IPS-18a (cell line): ENCODE measurements around the gene SLC51A.

Experiments
- H3K27ac ChIP-seq: one replicate; pipeline ENCODE4 v1.5.1; 2013; ENCODE audit warnings: low read length
- H3K27me3 ChIP-seq: one replicate; pipeline ENCODE4 v1.6.1; 2013; ENCODE audit warnings: mild to moderate bottlenecking, low read length; ENCODE audit not compliant: control insufficient read depth, insufficient read depth
- H3K36me3 ChIP-seq: one replicate; pipeline ENCODE4 v1.6.1; 2013; ENCODE audit warnings: low read depth, low read length; ENCODE audit not compliant: control insufficient read depth
- H3K4me1 ChIP-seq: one replicate; pipeline ENCODE4 v1.6.1; 2013; ENCODE audit warnings: low read depth, low read length; ENCODE audit not compliant: control insufficient read depth
- H3K4me3 ChIP-seq: one replicate; pipeline ENCODE4 v1.5.1; 2013; ENCODE audit warnings: low read length
- H3K9ac ChIP-seq: one replicate; pipeline ENCODE4 v1.6.1; 2013; ENCODE audit warnings: mild to moderate bottlenecking, low read length, moderate library complexity
- H3K9me3 ChIP-seq: one replicate; pipeline ENCODE4 v1.6.1; 2013; ENCODE audit warnings: low read depth, low read length; ENCODE audit not compliant: control insufficient read depth

The SLC51A gene

DNA sequence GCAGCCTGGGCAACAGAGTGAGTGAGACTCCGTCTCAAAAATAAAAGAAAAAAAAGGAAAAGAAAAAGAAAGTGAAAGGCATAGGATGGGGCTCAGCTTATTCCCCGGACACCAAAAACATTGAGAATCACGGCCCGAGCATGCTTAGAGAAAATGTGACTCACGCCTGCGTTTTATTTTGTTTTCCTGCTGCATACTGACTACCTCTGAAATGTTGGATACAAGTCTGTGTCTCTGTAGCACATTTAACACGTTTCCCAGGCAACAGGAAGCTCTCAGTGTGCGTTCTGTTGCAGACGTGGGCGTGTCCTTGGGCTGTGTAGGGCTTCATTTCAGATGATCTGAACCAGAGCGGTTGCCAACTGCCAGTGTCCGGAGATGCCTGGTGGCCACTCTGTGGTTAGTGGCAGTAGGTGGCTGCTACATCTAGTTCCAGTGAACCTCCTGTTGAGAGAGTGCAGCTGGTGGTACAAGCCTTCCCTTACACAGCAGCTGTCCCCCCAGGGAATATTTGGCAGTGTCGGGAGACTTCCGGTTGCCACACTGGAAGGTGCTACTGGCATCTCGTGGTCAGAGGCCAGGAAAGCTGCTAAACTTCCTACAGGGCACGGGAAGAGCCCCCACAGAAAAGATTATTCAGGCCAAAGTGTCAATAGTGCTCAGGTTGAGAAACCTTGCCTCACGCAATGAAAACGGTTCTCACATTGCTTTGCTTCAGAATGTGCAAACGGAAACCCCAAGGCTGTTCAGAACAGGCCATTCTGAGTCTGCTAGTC is 3.0 kb downstream of the SLC51A start:
- H3K4me3 ChIP-seq, result no peak overlapping the region
- H3K27me3 ChIP-seq, result no peaks in the 10 kb centered on the region
- H3K27ac ChIP-seq, result no peak overlapping the region
- peaks cover 5% of the 10 kb centered on the region for H3K4me1 ChIP-seq
- no peak overlapping the region for H3K9ac ChIP-seq
- H3K36me3 ChIP-seq, result no peaks in the 10 kb centered on the region
- no peaks in the 10 kb centered on the region for H3K9me3 ChIP-seq

DNA sequence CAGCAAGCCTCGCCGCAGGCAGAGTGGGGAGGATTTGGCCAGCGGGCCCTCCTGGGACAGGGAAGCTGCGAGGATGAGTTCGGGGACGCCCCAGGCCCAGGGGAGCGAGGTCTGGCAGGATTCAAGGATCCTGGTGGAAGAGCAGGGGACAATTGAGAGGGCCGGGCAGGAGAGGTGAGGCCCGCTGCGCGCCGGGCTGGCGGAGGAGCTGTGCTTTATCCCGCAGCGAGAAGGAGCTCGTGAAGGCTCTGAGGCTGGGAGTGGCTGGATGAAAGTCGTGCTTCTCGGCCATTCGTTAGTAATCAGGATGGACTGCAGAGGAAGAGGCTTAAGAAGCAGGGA is 3.6 kb downstream of the SLC51A start:
- H3K36me3 ChIP-seq, result no peaks in the 10 kb centered on the region
- H3K4me1 ChIP-seq, result peaks cover 5% of the 10 kb centered on the region
- H3K4me3 ChIP-seq, result no peak overlapping the region
- H3K27ac ChIP-seq, result no peak overlapping the region
- H3K27me3 ChIP-seq, result no peaks in the 10 kb centered on the region
- H3K9me3 ChIP-seq, result no peaks in the 10 kb centered on the region
- no peak overlapping the region for H3K9ac ChIP-seq

DNA sequence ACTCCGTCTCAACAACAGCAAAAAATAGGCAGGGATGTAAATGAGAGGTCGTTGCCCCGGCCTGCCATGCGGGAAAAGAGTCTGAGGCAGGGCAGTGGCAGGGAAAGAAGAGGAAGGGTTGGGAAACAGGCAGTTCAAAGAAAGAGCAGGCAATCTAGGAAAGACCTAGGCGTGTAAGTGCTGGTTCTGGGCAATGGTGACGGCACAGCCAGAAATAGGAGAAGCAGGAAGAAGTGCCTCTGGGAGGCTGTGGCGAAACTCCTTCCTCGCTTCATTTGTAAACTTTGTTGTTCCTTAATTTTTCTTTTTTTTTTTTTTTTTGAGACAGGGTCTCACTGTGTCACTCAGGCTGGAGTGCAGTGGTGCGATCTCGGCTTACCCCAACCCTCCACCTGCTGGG is 4.3 kb downstream of the SLC51A start:
- H3K9ac ChIP-seq, result no peak overlapping the region
- no peak overlapping the region for H3K4me3 ChIP-seq
- no peaks in the 10 kb centered on the region for H3K36me3 ChIP-seq
- H3K9me3 ChIP-seq, result no peaks in the 10 kb centered on the region
- H3K27me3 ChIP-seq, result no peaks in the 10 kb centered on the region
- H3K4me1 ChIP-seq, result peaks cover 5% of the 10 kb centered on the region
- H3K27ac ChIP-seq, result no peak overlapping the region

DNA sequence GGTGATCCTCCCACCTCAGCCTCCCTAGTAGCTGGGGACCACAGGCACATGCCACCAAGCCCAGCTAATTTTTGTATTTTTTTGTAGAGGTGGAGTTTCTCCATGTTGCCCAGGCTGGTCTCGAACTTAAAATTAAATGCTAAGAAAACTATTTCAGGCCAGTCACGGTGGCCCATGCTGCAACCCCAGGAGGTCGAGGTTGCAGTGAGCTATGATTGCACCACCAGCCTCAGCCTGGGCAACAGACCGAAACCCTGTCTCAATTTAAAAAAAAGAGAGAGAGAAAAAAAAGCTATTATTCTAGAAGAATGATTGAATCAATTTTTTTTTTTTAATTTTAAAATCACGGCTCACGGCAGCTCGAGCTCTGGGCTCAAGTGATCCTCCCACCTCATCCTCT is 4.7 kb downstream of the SLC51A start:
- Histone ChIP-seq H3K9me3 (no peaks in the 10 kb centered on the region), H3K9ac (no peak overlapping the region), H3K27ac (no peak overlapping the region), H3K36me3 (no peaks in the 10 kb centered on the region), H3K27me3 (no peaks in the 10 kb centered on the region), H3K4me3 (no peak overlapping the region), H3K4me1 (peaks cover 5% of the 10 kb centered on the region)

DNA sequence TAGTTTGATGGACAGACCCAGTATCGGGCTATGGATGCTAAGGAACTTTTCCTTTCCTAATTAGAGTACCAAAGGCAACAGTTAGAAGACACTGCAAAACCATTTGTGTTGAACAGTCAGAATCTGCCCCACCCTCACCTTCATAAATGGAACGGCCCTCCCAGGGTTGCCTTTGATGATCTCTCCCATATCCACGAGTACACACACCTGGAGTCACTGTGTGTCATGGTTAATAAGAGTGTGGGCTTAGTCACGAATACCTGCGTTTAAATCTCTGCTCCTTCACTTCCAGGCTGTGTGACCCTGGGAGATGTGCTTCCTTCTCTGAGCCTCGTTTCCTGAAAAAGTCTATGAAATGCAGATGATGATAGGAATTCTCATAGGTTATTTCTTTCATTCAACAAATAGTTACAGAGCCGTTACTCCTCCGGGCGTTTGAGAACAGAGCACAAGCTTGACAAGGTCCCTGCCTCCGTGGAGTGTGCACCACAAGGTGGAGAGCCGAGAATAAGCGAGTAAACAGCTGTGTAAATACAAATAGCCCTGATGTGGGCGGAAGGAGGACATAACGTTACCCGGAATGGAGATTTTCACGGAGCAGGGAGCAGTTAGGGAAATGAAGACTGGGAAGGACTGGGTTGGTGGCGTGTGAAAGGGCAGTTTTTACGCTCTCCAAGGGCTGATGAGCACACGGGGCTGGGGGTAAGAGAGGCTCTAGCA is 6.7 kb downstream of the SLC51A start:
- H3K9ac ChIP-seq, result no peak overlapping the region
- no peaks in the 10 kb centered on the region for H3K36me3 ChIP-seq
- H3K4me1 ChIP-seq, result peaks cover 5% of the 10 kb centered on the region

DNA sequence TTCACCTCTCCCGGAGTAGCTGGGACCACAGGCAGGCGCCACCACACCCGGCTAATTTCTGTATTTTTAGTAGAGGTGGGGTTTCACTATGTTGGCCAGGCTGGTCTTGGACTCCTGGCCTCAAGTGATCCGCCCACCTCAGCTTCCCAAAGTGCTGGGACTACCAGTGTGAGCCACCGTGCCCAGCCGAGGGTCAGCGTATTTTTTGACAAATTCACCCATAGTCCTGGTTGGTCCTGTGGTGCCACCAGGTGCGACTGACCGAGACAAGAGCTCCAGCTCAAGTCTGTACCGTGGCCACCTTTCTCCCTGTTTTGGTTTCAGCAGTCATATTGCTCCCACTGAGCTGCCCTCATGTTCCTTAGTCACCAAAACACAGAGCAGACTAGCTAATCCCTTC is 8.8 kb downstream of the SLC51A start:
- H3K9me3 ChIP-seq, result no peaks in the 10 kb centered on the region
- H3K4me3 ChIP-seq, result no peak overlapping the region
- no peak overlapping the region for H3K9ac ChIP-seq
- no peaks in the 10 kb centered on the region for H3K27me3 ChIP-seq
- H3K4me1 ChIP-seq, result no peaks in the 10 kb centered on the region
- H3K27ac ChIP-seq, result no peak overlapping the region
- no peaks in the 10 kb centered on the region for H3K36me3 ChIP-seq

More for the DNA sequence above, 6.7 kb downstream of the SLC51A start:
- Histone ChIP-seq H3K4me3 (no peak overlapping the region), H3K27ac (no peak overlapping the region), H3K9me3 (no peaks in the 10 kb centered on the region), H3K27me3 (no peaks in the 10 kb centered on the region)

DNA sequence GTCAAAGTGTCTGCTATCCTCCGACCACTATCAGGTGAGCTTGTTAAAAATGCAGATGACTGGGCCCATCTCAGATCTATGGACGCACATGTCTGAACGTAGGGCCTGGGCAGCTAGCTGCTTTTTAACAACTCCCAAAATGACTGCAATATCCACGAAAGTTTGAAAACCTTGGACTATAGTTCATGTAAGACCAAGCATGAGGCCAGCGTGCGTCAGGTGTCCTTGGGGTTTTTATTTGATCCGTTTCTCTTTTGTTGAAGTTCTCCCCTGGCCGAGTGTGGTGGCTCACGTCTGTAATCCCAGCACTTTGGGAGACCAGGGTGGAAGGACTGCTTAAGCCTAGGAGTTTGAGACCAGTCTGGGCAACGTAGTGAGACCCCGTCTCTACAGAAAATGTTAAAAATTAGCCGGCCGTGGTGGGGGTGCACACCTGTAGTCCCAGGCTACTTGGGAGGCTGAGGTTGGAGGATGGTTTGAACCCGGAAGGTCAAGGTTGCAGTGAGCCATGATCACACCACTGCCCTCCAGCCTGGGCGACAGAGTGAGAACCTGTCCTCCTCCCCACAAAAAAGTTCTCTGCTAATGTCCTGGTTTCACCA is 9.5 kb downstream of the SLC51A start:
- Histone ChIP-seq H3K4me1 (no peaks in the 10 kb centered on the region), H3K27ac (no peak overlapping the region), H3K36me3 (peaks cover 1% of the 10 kb centered on the region), H3K27me3 (no peaks in the 10 kb centered on the region), H3K4me3 (no peak overlapping the region), H3K9ac (no peak overlapping the region), H3K9me3 (no peaks in the 10 kb centered on the region)

DNA sequence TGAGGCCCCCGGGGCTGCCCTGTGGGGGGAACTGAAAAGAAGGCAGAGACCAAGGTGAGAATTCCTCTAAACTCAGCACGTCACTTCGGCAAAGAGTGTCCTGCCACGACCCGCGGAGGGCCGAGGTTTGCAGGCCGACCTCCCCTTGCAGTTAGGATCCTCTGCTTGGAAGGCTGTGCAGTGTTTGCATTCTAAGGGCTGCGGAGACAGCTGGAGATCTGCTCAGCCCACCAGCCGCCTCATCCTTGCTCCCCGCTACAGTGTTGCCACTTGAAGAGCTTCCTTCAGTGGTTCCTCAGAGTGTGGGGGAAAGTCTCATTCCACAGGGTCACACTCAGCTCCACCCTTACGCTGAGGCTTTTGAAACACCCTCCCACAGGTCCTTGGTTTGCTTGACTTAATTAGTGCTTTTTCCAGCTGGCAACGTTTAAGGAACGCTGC is 10.8 kb downstream of the SLC51A start:
- Histone ChIP-seq H3K4me1 (no peaks in the 10 kb centered on the region), H3K27ac (no peak overlapping the region), H3K9me3 (no peaks in the 10 kb centered on the region), H3K9ac (no peak overlapping the region), H3K36me3 (peaks cover 5% of the 10 kb centered on the region), H3K27me3 (no peaks in the 10 kb centered on the region), H3K4me3 (no peak overlapping the region)

DNA sequence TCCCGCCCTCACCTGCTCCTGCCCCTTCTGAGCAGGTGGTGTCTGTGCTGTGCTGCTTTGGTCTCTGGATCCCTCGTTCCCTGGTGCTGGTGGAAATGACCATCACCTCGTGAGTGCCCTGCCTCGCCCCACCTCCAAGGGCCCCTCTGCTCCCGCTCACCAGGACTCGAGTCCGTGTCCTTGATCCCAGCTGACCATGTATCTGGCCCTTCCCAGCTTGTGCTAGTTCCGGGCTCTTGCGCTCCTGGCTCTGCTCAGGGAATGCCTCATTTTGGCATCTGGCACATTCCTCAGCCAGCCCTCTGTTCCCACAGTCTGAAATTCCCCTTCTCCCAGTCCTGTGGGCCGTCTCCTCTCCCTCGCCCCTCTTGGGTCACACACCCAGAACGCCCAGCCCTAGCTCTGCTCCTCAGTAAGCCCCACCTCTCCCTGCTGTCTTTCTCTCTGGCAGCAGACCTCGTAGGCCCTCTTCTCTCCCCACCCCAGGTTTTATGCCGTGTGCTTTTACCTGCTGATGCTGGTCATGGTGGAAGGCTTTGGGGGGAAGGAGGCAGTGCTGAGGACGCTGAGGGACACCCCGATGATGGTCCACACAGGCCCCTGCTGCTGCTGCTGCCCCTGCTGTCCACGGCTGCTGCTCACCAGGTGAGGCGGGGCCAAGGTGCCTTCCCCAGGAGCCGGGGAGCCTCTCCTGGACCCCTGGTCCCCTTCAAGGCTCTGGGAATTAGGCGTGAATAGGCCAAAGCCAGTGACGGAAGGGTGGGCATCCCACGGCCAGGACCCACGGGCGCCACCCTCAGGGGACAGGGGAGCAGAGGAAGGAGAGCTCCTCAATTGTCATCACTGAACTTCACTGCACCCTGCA is 11.5 kb downstream of the SLC51A start:
- Histone ChIP-seq H3K4me1 (no peaks in the 10 kb centered on the region), H3K27ac (no peak overlapping the region), H3K27me3 (no peaks in the 10 kb centered on the region), H3K9ac (no peak overlapping the region), H3K36me3 (peaks cover 5% of the 10 kb centered on the region), H3K9me3 (no peaks in the 10 kb centered on the region), H3K4me3 (no peak overlapping the region)

DNA sequence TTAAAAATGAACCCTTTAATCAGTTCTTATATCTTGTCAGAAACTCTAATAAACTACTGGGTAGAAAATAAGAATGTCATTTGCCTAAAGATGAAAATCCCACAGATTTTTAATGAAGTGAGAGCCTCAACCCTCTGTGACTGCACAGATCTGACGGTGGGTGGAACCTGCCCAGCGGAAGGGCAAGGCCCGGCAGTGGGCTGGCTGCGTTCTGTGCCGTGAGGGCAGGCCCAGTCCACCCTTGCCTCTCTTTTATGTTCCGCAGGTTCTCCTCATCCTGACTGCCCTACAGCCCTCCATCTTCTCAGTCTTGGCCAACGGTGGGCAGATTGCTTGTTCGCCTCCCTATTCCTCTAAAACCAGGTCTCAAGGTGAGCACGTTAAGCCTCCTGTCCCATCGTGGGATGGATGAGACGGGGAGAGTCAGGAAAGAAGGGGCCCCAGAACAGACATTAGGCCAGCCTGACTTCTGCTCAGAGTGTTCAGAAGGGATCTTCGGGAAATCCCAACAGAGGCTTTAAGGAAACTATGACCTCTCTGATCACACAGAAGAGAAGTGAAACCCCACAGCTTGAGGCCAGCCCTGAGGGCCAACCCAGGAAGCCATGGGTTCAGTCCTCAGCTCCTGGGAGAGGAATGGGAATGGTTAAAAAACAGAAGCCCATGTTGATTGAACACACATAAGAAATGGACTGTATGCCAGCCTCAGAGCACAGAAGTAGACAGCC is 16.0 kb downstream of the SLC51A start:
- Histone ChIP-seq H3K4me1 (no peaks in the 10 kb centered on the region), H3K9ac (no peak overlapping the region), H3K36me3 (peaks cover 5% of the 10 kb centered on the region), H3K27ac (no peak overlapping the region), H3K9me3 (no peaks in the 10 kb centered on the region), H3K4me3 (no peak overlapping the region), H3K27me3 (no peaks in the 10 kb centered on the region)

DNA sequence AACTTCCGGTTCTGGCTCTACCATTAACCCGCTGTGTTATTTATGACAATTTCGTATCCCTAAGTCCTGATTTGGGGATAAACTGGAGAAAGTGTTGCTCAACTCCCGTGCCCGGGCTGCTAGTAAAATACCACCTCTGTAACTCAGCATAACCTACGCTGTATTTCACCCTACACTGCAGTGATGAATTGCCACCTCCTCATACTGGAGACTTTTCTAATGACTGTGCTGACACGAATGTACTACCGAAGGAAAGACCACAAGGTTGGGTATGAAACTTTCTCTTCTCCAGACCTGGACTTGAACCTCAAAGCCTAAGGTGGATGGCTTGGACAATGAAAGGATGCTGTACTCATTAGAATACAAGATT is 16.5 kb downstream of the SLC51A start:
- H3K9ac ChIP-seq, result no peak overlapping the region
- no peaks in the 10 kb centered on the region for H3K9me3 ChIP-seq
- no peak overlapping the region for H3K27ac ChIP-seq
- no peaks in the 10 kb centered on the region for H3K27me3 ChIP-seq
- no peaks in the 10 kb centered on the region for H3K4me1 ChIP-seq
- no peak overlapping the region for H3K4me3 ChIP-seq
- H3K36me3 ChIP-seq, result peaks cover 9% of the 10 kb centered on the region
